ENCODE measurements around the gene ESYT3. TPM values are rescaled to one million over a fixed set of nuclear protein-coding genes. Genes with fewer than 3 reads are reported as not detected.

ESYT3 gene
- total RNA-seq, 1 donor from 2014 or later, result 6.8 TPM

GRCh38 chr3:138465451-138465850 is 31.0 kb downstream of the ESYT3 start:
- H3K27me3 Mint-ChIP-seq (ENCODE audit: low read depth), result no peaks in the 10 kb centered on the region
- H3K36me3 Mint-ChIP-seq, result no peaks in the 10 kb centered on the region
- no peak for TF ChIP-seq CTCF (IDR thresholded peaks at IDR 0.05; ENCODE audit: unreplicated experiment)
- H3K4me1 Mint-ChIP-seq, result peaks cover 22% of the 10 kb centered on the region
- no peak for DNase-seq (ENCODE audit: low spot score in 2 of 2, unreplicated experiment in 2 of 2)
- no peak overlapping the region for H3K27ac Mint-ChIP-seq
- H3K9me3 Mint-ChIP-seq, result no peaks in the 10 kb centered on the region
- no peak overlapping the region for H3K4me3 Mint-ChIP-seq

- Mint-ChIP-seq H3K36me3 (no peaks in the 10 kb centered on the region), H3K27ac (no peak overlapping the region), H3K9me3 (no peaks in the 10 kb centered on the region), H3K27me3 (ENCODE audit: low read depth) (no peaks in the 10 kb centered on the region), H3K4me1 (peaks cover 22% of the 10 kb centered on the region), H3K4me3 (no peak overlapping the region)
- no peak for DNase-seq (ENCODE audit: low spot score in 2 of 2, unreplicated experiment in 2 of 2)
- TF ChIP-seq CTCF (IDR thresholded peaks at IDR 0.05; ENCODE audit: unreplicated experiment), result no peak
These were observed 31.5 kb downstream of the ESYT3 start for GRCh38 chr3:138465925-138466324.

- Mint-ChIP-seq H3K4me1 (peaks cover 22% of the 10 kb centered on the region), H3K4me3 (no peak overlapping the region), H3K9me3 (no peaks in the 10 kb centered on the region), H3K27me3 (ENCODE audit: low read depth) (no peaks in the 10 kb centered on the region), H3K36me3 (no peaks in the 10 kb centered on the region), H3K27ac (no peak overlapping the region)
- no peak for TF ChIP-seq CTCF (IDR thresholded peaks at IDR 0.05; ENCODE audit: unreplicated experiment)
- DNase-seq (ENCODE audit: low spot score in 2 of 2, unreplicated experiment in 2 of 2), result no peak
These were observed 33.5 kb downstream of the ESYT3 start for GRCh38 chr3:138467931-138468330.

- Mint-ChIP-seq H3K4me1 (peaks cover 22% of the 10 kb centered on the region), H3K27me3 (ENCODE audit: low read depth) (no peaks in the 10 kb centered on the region), H3K9me3 (no peaks in the 10 kb centered on the region), H3K4me3 (no peak overlapping the region), H3K27ac (no peak overlapping the region), H3K36me3 (no peaks in the 10 kb centered on the region)
- no peak for DNase-seq (ENCODE audit: low spot score in 2 of 2, unreplicated experiment in 2 of 2)
- no peak for TF ChIP-seq CTCF (IDR thresholded peaks at IDR 0.05; ENCODE audit: unreplicated experiment)
These were observed 34.0 kb downstream of the ESYT3 start for GRCh38 chr3:138468451-138468850.

GRCh38 chr3:138468886-138469285 is 34.5 kb downstream of the ESYT3 start:
- no peaks in the 10 kb centered on the region for H3K36me3 Mint-ChIP-seq
- no peak for TF ChIP-seq CTCF (IDR thresholded peaks at IDR 0.05; ENCODE audit: unreplicated experiment)
- H3K9me3 Mint-ChIP-seq, result no peaks in the 10 kb centered on the region
- no peak for DNase-seq (ENCODE audit: low spot score in 2 of 2, unreplicated experiment in 2 of 2)
- no peaks in the 10 kb centered on the region for H3K27me3 Mint-ChIP-seq (ENCODE audit: low read depth)
- no peak overlapping the region for H3K4me3 Mint-ChIP-seq
- H3K4me1 Mint-ChIP-seq, result peaks cover 19% of the 10 kb centered on the region
- no peak overlapping the region for H3K27ac Mint-ChIP-seq

- no peak for DNase-seq (ENCODE audit: low spot score in 2 of 2, unreplicated experiment in 2 of 2)
- no peaks in the 10 kb centered on the region for H3K36me3 Mint-ChIP-seq
- H3K9me3 Mint-ChIP-seq, result no peaks in the 10 kb centered on the region
- no peak overlapping the region for H3K27ac Mint-ChIP-seq
- no peak overlapping the region for H3K4me3 Mint-ChIP-seq
- no peaks in the 10 kb centered on the region for H3K27me3 Mint-ChIP-seq (ENCODE audit: low read depth)
- no peak for TF ChIP-seq CTCF (IDR thresholded peaks at IDR 0.05; ENCODE audit: unreplicated experiment)
- peaks cover 15% of the 10 kb centered on the region for H3K4me1 Mint-ChIP-seq
These were observed 35.5 kb downstream of the ESYT3 start for GRCh38 chr3:138469874-138470273.

Measured in mesothelial cell of epicardium (in vitro differentiated cells).